Keratinocyte (primary cell): Measurements from ENCODE around the gene FBXL17. TPM values are rescaled to one million over a fixed set of nuclear protein-coding genes. Genes with fewer than 3 reads are reported as not detected.

Source experiments
- DNase-seq: peaks from one replicate; pipeline ENCODE4 v3.0.0-alpha.2; 2011; ENCODE audit warnings: low read depth, missing footprints, low spot score
- FAIRE-seq: peaks from 2 replicates; lab custom pipeline; 2011; peaks lifted over from hg19 to GRCh38; lab: Jason Lieb, UNC
- H2AFZ ChIP-seq: 2 replicates; pipeline ENCODE4 v1.6.0; 2012; ENCODE audit warnings: low read length, control low read depth, inconsistent platforms; ENCODE audit not compliant: control insufficient read depth
- H3K27ac ChIP-seq: 2 replicates; pipeline ENCODE4 v1.5.1; 2011; ENCODE audit warnings: low read length; ENCODE audit not compliant: control insufficient read depth, insufficient read depth
- H3K27me3 ChIP-seq: 3 replicates; pipeline ENCODE4 v1.6.0; 2011; ENCODE audit warnings: low read length; ENCODE audit not compliant: control insufficient read depth, insufficient read depth; ENCODE audit errors: extremely low read depth
- H3K36me3 ChIP-seq, 2 experiments: 2 replicates in 1 of 2; 3 replicates in 1 of 2; pipeline ENCODE4 v1.5.1; 2011; ENCODE audit warnings: low read length in 2 of 2, mild to moderate bottlenecking in 1 of 2; ENCODE audit not compliant: control insufficient read depth in 2 of 2, insufficient read depth in 2 of 2; ENCODE audit errors: extremely low read depth in 1 of 2
- H3K4me1 ChIP-seq: 3 replicates; pipeline ENCODE4 v1.5.1; 2011; ENCODE audit warnings: low read length; ENCODE audit not compliant: control insufficient read depth, insufficient read depth; ENCODE audit errors: extremely low read depth
- H3K4me2 ChIP-seq: 3 replicates; pipeline ENCODE4 v1.6.0; 2011; ENCODE audit warnings: low read depth, low read length; ENCODE audit not compliant: control insufficient read depth, insufficient read depth; ENCODE audit errors: extremely low read depth
- H3K4me3 ChIP-seq, 3 experiments: fragments of 200-600 bp in 1 of 3; sonication (generic) in 1 of 3; 2 replicates in 2 of 3; 3 replicates in 1 of 3; pipeline ENCODE4 v1.5.1; 2011 to 2016; ENCODE audit warnings: low read length in 3 of 3, mild to moderate bottlenecking in 3 of 3, control low read depth in 2 of 3, inconsistent platforms in 1 of 3, low read depth in 1 of 3, mixed read lengths in 1 of 3, mixed run types in 1 of 3, moderate library complexity in 1 of 3; ENCODE audit not compliant: control insufficient read depth in 2 of 3, insufficient read depth in 2 of 3; ENCODE audit errors: extremely low read depth in 1 of 3
- H3K79me2 ChIP-seq: 2 replicates; pipeline ENCODE4 v1.6.0; 2012; ENCODE audit warnings: low read length; ENCODE audit not compliant: control insufficient read depth, insufficient read depth
- H3K9ac ChIP-seq: 3 replicates; pipeline ENCODE4 v1.6.0; 2011; ENCODE audit warnings: low read length; ENCODE audit not compliant: control insufficient read depth, insufficient read depth; ENCODE audit errors: extremely low read depth
- H3K9me1 ChIP-seq: 3 replicates; pipeline ENCODE4 v1.6.0; 2011; ENCODE audit warnings: low read length; ENCODE audit not compliant: control insufficient read depth, insufficient read depth; ENCODE audit errors: extremely low read depth
- H3K9me3 ChIP-seq: 2 replicates; pipeline ENCODE4 v1.5.1; 2012; ENCODE audit warnings: low read depth, low read length; ENCODE audit not compliant: control insufficient read depth
- H4K20me1 ChIP-seq: 3 replicates; pipeline ENCODE4 v1.6.0; 2011; ENCODE audit warnings: low read length; ENCODE audit not compliant: control insufficient read depth, insufficient read depth; ENCODE audit errors: extremely low read depth
- CTCF ChIP-seq, 3 experiments: IDR thresholded peaks in 1 of 3; conservative IDR thresholded peaks in 1 of 3; optimal IDR thresholded peaks in 1 of 3; 2 replicates in 2 of 3; 3 replicates in 1 of 3; pipeline versions ENCODE3 to v1.5.1; 2011; ENCODE audit warnings: low read length in 3 of 3, mild to moderate bottlenecking in 3 of 3, moderate library complexity in 2 of 3, control low read depth in 1 of 3, inconsistent platforms in 1 of 3; ENCODE audit not compliant: insufficient read depth in 2 of 3; ENCODE audit errors: extremely low read depth in 1 of 3
- EZH2 ChIP-seq: IDR thresholded peaks from one replicate; pipeline ENCODE4 v1.6.1; 2012; ENCODE audit warnings: inconsistent platforms, mild to moderate bottlenecking, low read length, moderate library complexity
- dilution Hi-C: fragments of 300-500 bp; cut with MboI; formaldehyde crosslinking; loops from one replicate; pipeline ENCODE4 v1.7.0; 2020; ENCODE audit warnings: low sequenced_read_pairs; ENCODE audit not compliant: extremely low pct_ligation_motif_present
- polyA plus RNA-seq, 5 experiments: library from polyadenylated mRNA; depleted of rRNA in 3 of 5; stranded (reverse) in 3 of 5; stranded (forward) in 1 of 5; unstranded in 1 of 5; fragments of >200 nt; gene quantifications; 1 replicate in 1 of 5; 2 replicates in 3 of 5; 3 replicates in 1 of 5; pipeline versions ENCODE4 v1.2.1 to v1.2.3, GENCODE V29; 2011 to 2012; ENCODE audit warnings: missing spikeins in 2 of 5, low read depth in 1 of 5, low replicate concordance in 1 of 5

The FBXL17 gene
- polyA plus RNA-seq, 1 donor (not counting 4 experiments of a cell fraction or from before 2014, with no cell fraction given) = 5.7 TPM

- DNase-seq = no peak
- Histone ChIP-seq H3K36me3 (no peaks in the 10 kb centered on the region), H3K79me2 (no peaks in the 10 kb centered on the region), H3K4me3 (no peak overlapping the region), H3K27ac (no peak overlapping the region), H3K9me3 (no peaks in the 10 kb centered on the region), H2AFZ (no peak overlapping the region), H3K4me1 (no peaks in the 10 kb centered on the region), H4K20me1 (no peaks in the 10 kb centered on the region), H3K9me1 (no peaks in the 10 kb centered on the region), H3K4me2 (no peak overlapping the region), H3K9ac (no peak overlapping the region), H3K27me3 (no peaks in the 10 kb centered on the region)
- dilution Hi-C loops = no loop called here
- no peak for FAIRE-seq
- no peak for TF ChIP-seq EZH2
- no peak for TF ChIP-seq CTCF (optimal IDR thresholded peaks at IDR 0.05 in 1 of 3, IDR thresholded peaks at IDR 0.05 in 1 of 3, conservative IDR thresholded peaks at IDR 0.05 in 1 of 3; ENCODE audit: extremely low read depth in 1 of 3, insufficient read depth in 2 of 3, low read length in 3 of 3)
These were observed 57.0 kb downstream of the FBXL17 start for GRCh38 chr5:108324886-108325285.

- no peak overlapping the region for H2AFZ ChIP-seq
- H4K20me1 ChIP-seq = no peaks in the 10 kb centered on the region
- no peaks in the 10 kb centered on the region for H3K4me1 ChIP-seq
- FAIRE-seq (no peak), DNase-seq (no peak)
- dilution Hi-C loops = no loop called here
- H3K9me1 ChIP-seq = no peaks in the 10 kb centered on the region
- no peaks in the 10 kb centered on the region for H3K9me3 ChIP-seq
- H3K36me3 ChIP-seq = no peaks in the 10 kb centered on the region
- H3K4me2 ChIP-seq = no peak overlapping the region
- no peak overlapping the region for H3K4me3 ChIP-seq
- H3K79me2 ChIP-seq = no peaks in the 10 kb centered on the region
- H3K27ac ChIP-seq = no peak overlapping the region
- TF ChIP-seq CTCF (optimal IDR thresholded peaks at IDR 0.05 in 1 of 3, IDR thresholded peaks at IDR 0.05 in 1 of 3, conservative IDR thresholded peaks at IDR 0.05 in 1 of 3; ENCODE audit: extremely low read depth in 1 of 3, insufficient read depth in 2 of 3, low read length in 3 of 3) (no peak), EZH2 (no peak)
- H3K27me3 ChIP-seq = no peaks in the 10 kb centered on the region
- H3K9ac ChIP-seq = no peak overlapping the region
These were observed 60.6 kb downstream of the FBXL17 start for GRCh38 chr5:108321341-108321740.
